K562 (cell line): ENCODE data around the gene KRT1. TPM values are rescaled to one million over a fixed set of nuclear protein-coding genes. Genes with fewer than 3 reads are reported as not detected.

Experiments
- ATAC-seq: fragments of 200-7000 bp; cut with Tn5 transposase; 3 replicates; pipeline ENCODE4 v1.9.1; 2020; ENCODE audit warnings: moderate library complexity
- BruUV-seq: library from RNA; stranded (reverse); fragments of 400-500 nt; replicated peaks from 2 replicates; lab custom pipeline; 2021; lab: Mats Ljungman, UMichigan
- CTCF ChIA-PET: fragments of 300-600 bp; formaldehyde crosslinking; extraction: SDS; loops from one replicate; lab custom pipeline; 2021; ENCODE audit warnings: low intra/inter-chr PET ratio; lab: Yijun Ruan, JAX
- POLR2A ChIA-PET: fragments of 300-600, 350-650 bp; sonication (Branson Sonifier 250); formaldehyde crosslinking; extraction: SDS; loops from one replicate; lab custom pipeline; 2021; ENCODE audit warnings: antibody characterized with exemption, inconsistent platforms; lab: Yijun Ruan, JAX
- DNase-seq, 4 experiments: peaks; one replicate each; pipeline versions ENCODE4 v3.0.0 to v3.0.0-alpha.2; 2011 to 2018; ENCODE audit warnings: low spot score in 3 of 4, mixed read lengths in 3 of 4; ENCODE audit errors: extremely low read depth in 1 of 4
- FAIRE-seq: peaks from 2 replicates; lab custom pipeline; 2011; peaks lifted over from hg19 to GRCh38; lab: Jason Lieb, UNC
- H2AFZ ChIP-seq: 2 replicates; pipeline ENCODE4 v1.6.0; 2011; ENCODE audit warnings: low read depth, low read length, control low read depth, inconsistent platforms
- H3K27ac ChIP-seq: fragments of 200-600 bp; 3 replicates; pipeline ENCODE4 v1.8.0; 2011; ENCODE audit warnings: low read depth, mild to moderate bottlenecking, control low read depth, inconsistent platforms, low read length, moderate library complexity, mixed read lengths; ENCODE audit errors: extremely low read depth
- H3K27me3 ChIP-seq, 2 experiments: fragments of 300-600 bp in 1 of 2; 2 replicates in 1 of 2; 3 replicates in 1 of 2; pipeline versions ENCODE4 v1.6.0 to v1.8.0; 2011; ENCODE audit warnings: inconsistent platforms in 2 of 2, low read length in 2 of 2, mild to moderate bottlenecking in 1 of 2, mixed read lengths in 1 of 2, moderate library complexity in 1 of 2; ENCODE audit not compliant: control insufficient read depth in 2 of 2, insufficient read depth in 2 of 2
- H3K36me3 ChIP-seq: fragments of 300-600 bp; 3 replicates; pipeline ENCODE4 v1.8.0; 2011; ENCODE audit warnings: mild to moderate bottlenecking, low read length, inconsistent platforms; ENCODE audit not compliant: control insufficient read depth, insufficient read depth
- H3K4me1 ChIP-seq, 2 experiments: fragments of 200-600 bp in 1 of 2; replicated peaks in 1 of 2; 2 replicates in 1 of 2; 3 replicates in 1 of 2; pipeline versions ENCODE4 v1.5.1 to v1.8.0; 2011; ENCODE audit warnings: inconsistent platforms in 2 of 2, low read length in 2 of 2, mild to moderate bottlenecking in 1 of 2, mixed read lengths in 1 of 2, moderate library complexity in 1 of 2; ENCODE audit not compliant: control insufficient read depth in 2 of 2, insufficient read depth in 2 of 2
- H3K4me2 ChIP-seq: 2 replicates; pipeline ENCODE4 v1.6.1; 2011; ENCODE audit warnings: low read length, control low read depth, inconsistent platforms, mixed read lengths; ENCODE audit not compliant: insufficient read depth
- H3K4me3 ChIP-seq: fragments of 200-600 bp; sonication (generic), shearing (Covaris generic); 2 replicates; pipeline ENCODE4 v1.5.1; 2016; ENCODE audit warnings: control low read depth, inconsistent platforms
- H3K79me2 ChIP-seq: fragments of 200-600 bp; 3 replicates; pipeline ENCODE4 v1.8.0; 2011; ENCODE audit warnings: low read length, inconsistent platforms; ENCODE audit not compliant: control insufficient read depth, insufficient read depth
- H3K9ac ChIP-seq, 2 experiments: 2 replicates each; pipeline versions ENCODE4 v1.6.0 to v1.6.1; 2011; ENCODE audit warnings: low read depth in 2 of 2, low read length in 2 of 2, control low read depth in 1 of 2, inconsistent platforms in 1 of 2, mild to moderate bottlenecking in 1 of 2, mixed read lengths in 1 of 2; ENCODE audit not compliant: insufficient read depth in 1 of 2
- H3K9me1 ChIP-seq: one replicate; pipeline ENCODE4 v1.6.0; 2011; ENCODE audit warnings: inconsistent platforms, mild to moderate bottlenecking, low read length, moderate library complexity; ENCODE audit not compliant: control insufficient read depth, insufficient read depth
- H3K9me3 ChIP-seq: replicated peaks from 2 replicates; pipeline ENCODE4 v1.5.1; 2011; ENCODE audit warnings: low read depth, low read length, inconsistent platforms; ENCODE audit not compliant: control insufficient read depth, insufficient read depth
- H4K20me1 ChIP-seq: replicated peaks from 2 replicates; pipeline ENCODE4 v1.6.1; 2011; ENCODE audit warnings: low read length, inconsistent platforms, mixed read lengths; ENCODE audit not compliant: control insufficient read depth, insufficient read depth
- ATF1 ChIP-seq, 2 experiments: fragments of 450-650 bp in 1 of 2; IDR thresholded peaks; 2 replicates each; pipeline ENCODE4 v1.6.1; 2016; ENCODE audit warnings: missing compliant biosample characterization in 1 of 2, missing genetic modification characterization in 1 of 2
- ATF4 ChIP-seq: fragments of 450-650 bp; formaldehyde crosslinking; IDR thresholded peaks from 2 replicates; pipeline ENCODE4 v1.4.0; 2022; ENCODE audit warnings: mild to moderate bottlenecking, moderate library complexity
- CAMTA2 ChIP-seq: fragments of 250-450 bp; sonication (Bioruptor Pico); conservative IDR thresholded peaks from 2 replicates; pipeline ENCODE4 v1.5.1; 2022
- CEBPG ChIP-seq, 3 experiments: fragments of 200-800 bp in 1 of 3; sonication (Bioruptor generic) in 1 of 3; sonication (generic) in 1 of 3; formaldehyde crosslinking in 1 of 3; IDR thresholded peaks in 2 of 3; conservative IDR thresholded peaks in 1 of 3; 2 replicates each; pipeline versions ENCODE4 v1.6.1 to v1.8.0; 2016 to 2022; ENCODE audit warnings: missing compliant biosample characterization in 2 of 3, missing genetic modification characterization in 2 of 3, mild to moderate bottlenecking in 1 of 3, missing genetic modification reagents in 1 of 3
- E2F5 ChIP-seq: sonication (generic); formaldehyde crosslinking; IDR thresholded peaks from 2 replicates; pipeline ENCODE4 v1.8.0; 2022; ENCODE audit warnings: mild to moderate bottlenecking, missing genetic modification reagents
- FUS ChIP-seq: fragments of 200-400 bp; formaldehyde crosslinking; optimal IDR thresholded peaks from 2 replicates; pipeline ENCODE3; 2017; ENCODE audit warnings: low read depth, low read length
- HES1 ChIP-seq: fragments of 450-650 bp; IDR thresholded peaks from 2 replicates; pipeline ENCODE4 v1.6.1; 2016; ENCODE audit warnings: low read depth, mild to moderate bottlenecking, moderate library complexity
- HMG20B ChIP-seq: fragments of 250-450 bp; sonication (Bioruptor Pico); IDR thresholded peaks from 2 replicates; pipeline ENCODE4 v1.5.0; 2021; ENCODE audit warnings: mild to moderate bottlenecking
- MAFK ChIP-seq: IDR thresholded peaks from 2 replicates; pipeline ENCODE4 v1.6.1; 2011; ENCODE audit warnings: low read length, improper control_type of control experiment
- MEIS2 ChIP-seq: fragments of 450-650 bp; IDR thresholded peaks from 2 replicates; pipeline ENCODE4 v1.6.1; 2014; ENCODE audit warnings: mild to moderate bottlenecking; ENCODE audit not compliant: partially characterized antibody
- MIER1 ChIP-seq: fragments of 450-650 bp; IDR thresholded peaks from 2 replicates; pipeline ENCODE4 v1.6.1; 2016; ENCODE audit warnings: antibody characterized with exemption, mild to moderate bottlenecking, low read depth
- MNT ChIP-seq, 2 experiments: fragments of 450-650 bp; conservative IDR thresholded peaks; 2 replicates each; pipeline ENCODE4 v1.6.1; 2017; ENCODE audit warnings: mild to moderate bottlenecking in 2 of 2, moderate library complexity in 2 of 2
- NFRKB ChIP-seq: fragments of 450-650 bp; IDR thresholded peaks from 2 replicates; pipeline ENCODE4 v1.6.1; 2016; ENCODE audit warnings: low read depth
- PHTF2 ChIP-seq: fragments of 250-450 bp; sonication (Bioruptor Pico); IDR thresholded peaks from 2 replicates; pipeline ENCODE4 v1.5.0; 2021; ENCODE audit warnings: mild to moderate bottlenecking
- POLR3A ChIP-seq: IDR thresholded peaks from 2 replicates; pipeline ENCODE4 v1.6.1; 2011; ENCODE audit warnings: borderline replicate concordance, mild to moderate bottlenecking, moderate library complexity; ENCODE audit not compliant: insufficient read length, insufficient read depth; ENCODE audit errors: extremely low read depth
- SETDB1 ChIP-seq: IDR thresholded peaks from one replicate; pipeline ENCODE4 v1.6.1; 2012; ENCODE audit warnings: low read length, control low read depth, inconsistent platforms
- ZNF655 ChIP-seq: fragments of 250-450 bp; sonication (Bioruptor Pico); IDR thresholded peaks from 2 replicates; pipeline ENCODE4 v1.5.0; 2021
- ZNF764 ChIP-seq: fragments of 250-450 bp; sonication (Bioruptor Pico); IDR thresholded peaks from 2 replicates; pipeline ENCODE4 v1.4.0; 2020; ENCODE audit warnings: low read depth, mild to moderate bottlenecking, moderate library complexity
- WGBS: fragments of 100-300 bp; shearing (Covaris generic); methylation state at CpG from one replicate; pipeline ENCODE4 v1.1.6; 2016; ENCODE audit warnings: low coverage, mixed read lengths; ENCODE audit not compliant: insufficient coverage; ENCODE audit errors: missing lambda C conversion rate; 5-methylcytosine and 5-hydroxymethylcytosine counted together
- in situ Hi-C: fragments of 300-500 bp; cut with MboI; formaldehyde crosslinking; loops from 4 replicates; pipeline ENCODE4 v1.15.0; 2018; ENCODE audit warnings: inconsistent platforms, mixed read lengths
- intact Hi-C: fragments of 100-400 bp; cut with micrococcal nuclease; formaldehyde crosslinking; loops from 2 replicates; pipeline ENCODE4 v1.14.2; 2022
- polyA plus RNA-seq, 8 experiments: library from polyadenylated mRNA; depleted of rRNA in 4 of 8; stranded (reverse) in 5 of 8; unstranded in 3 of 8; fragments of >200 nt; fragmentation: Nextera tagmentation in 2 of 8; fragmentation: Illumina TruSeq in 1 of 8; extraction: Ambion mirVana in 2 of 8; extraction: Trizol in 1 of 8; gene quantifications; 2 replicates each; pipeline versions ENCODE4 v1.2.1 to v1.2.3, GENCODE V29; 2011 to 2014; ENCODE audit warnings: inconsistent platforms in 1 of 8, missing spikeins in 1 of 8
- total RNA-seq, 7 experiments: library from RNA; depleted of rRNA in 6 of 7; stranded (reverse); fragments of >200 nt in 6 of 7; fragmentation: Illumina TruSeq in 2 of 7; extraction: Trizol in 2 of 7; gene quantifications; 2 replicates each; pipeline versions ENCODE4 v1.2.1 to v1.2.3, GENCODE V29; 2011 to 2021; ENCODE audit warnings: low replicate concordance in 1 of 7

Gene KRT1
- total and polyA plus RNA-seq, 9 of the 15 experiments (the other 6 are each of a cell fraction or from before 2014, with no cell fraction given), result 0.18 TPM; not detected in 8

- peaks cover 32 to 36% of the 10 kb centered on the region in 2 experiments for H3K4me1 ChIP-seq
- no peaks in the 10 kb centered on the region for H3K36me3 ChIP-seq
- no peaks in the 10 kb centered on the region for H3K27me3 ChIP-seq
- in situ Hi-C loops, result no loop called here
- FAIRE-seq (no peak), ATAC-seq (no peak; the same call in 2 of the 3 replicates), DNase-seq (no peak)
- H3K79me2 ChIP-seq, result no peaks in the 10 kb centered on the region
- H3K4me2 ChIP-seq, result no peak overlapping the region
- peak overlapping the region; percentile 69; the same call in 1 of the 2 replicates for H2AFZ ChIP-seq
- no peak overlapping the region for H3K27ac ChIP-seq
- H3K4me3 ChIP-seq, result no peak overlapping the region
- no peaks in the 10 kb centered on the region for H3K9me3 ChIP-seq
- CTCF ChIA-PET, result no interaction called here
- H4K20me1 ChIP-seq, result no peaks in the 10 kb centered on the region
- WGBS, result 52% methylated on average over 5 of the region's 6 CpGs
- BruUV-seq, result no TSS peak
- H3K9me1 ChIP-seq, result no peaks in the 10 kb centered on the region
- peak overlapping the region in 1 of 2 experiments; percentile 8; a peak in 1 of 4 replicates for H3K9ac ChIP-seq
- POLR2A ChIA-PET, result no interaction called here
- intact Hi-C loops, result no loop called here
- TF ChIP-seq MEIS2 (no peak), POLR3A (no peak), NFRKB (no peak), ZNF764 (no peak), ATF1 (CRISPR knock-in tag; IDR thresholded peaks at IDR 0.05) (no peak), ATF1 (tag; IDR thresholded peaks at IDR 0.05) (no peak), PHTF2 (CRISPR knock-in tag) (no peak), E2F5 (CRISPR knock-in tag) (no peak), HMG20B (CRISPR knock-in tag) (no peak), CEBPG (CRISPR knock-in tag; IDR thresholded peaks at IDR 0.05) (no peak), CEBPG (tag; conservative IDR thresholded peaks at IDR 0.05 in 1 of 2, IDR thresholded peaks at IDR 0.05 in 1 of 2) (no peak), SETDB1 (no peak), CAMTA2 (CRISPR knock-in tag) (no peak), MNT (conservative IDR thresholded peaks at IDR 0.05) (no peak), FUS (no peak), ATF4 (CRISPR knock-in tag) (no peak), MIER1 (no peak), ZNF655 (CRISPR knock-in tag) (no peak), HES1 (no peak), MAFK (no peak)
Observed at GRCh38 chr12:52655251-52655650, 25.0 kb downstream of the KRT1 start.
